Measurements from ENCODE around the gene ATP11C.

ATP11C gene

GRCh38 chrX:139826065-139827044 is 106.5 kb downstream of the ATP11C start:
- Histone ChIP-seq H3K4me2 (no peak overlapping the region), H3K4me1 (ENCODE audit: low read depth, poor library complexity, severe bottlenecking) (peaks cover 9% of the 10 kb centered on the region), H2AFZ (ENCODE audit: low read depth) (no peak overlapping the region), H3K9ac (no peak overlapping the region), H4K20me1 (ENCODE audit: insufficient read depth) (no peaks in the 10 kb centered on the region), H3K79me2 (ENCODE audit: insufficient read depth, low read depth) (no peaks in the 10 kb centered on the region), H3K27ac (no peak overlapping the region), H3K36me3 (ENCODE audit: insufficient read depth) (no peaks in the 10 kb centered on the region), H3K4me3 (IDR thresholded peaks at IDR 0.05; ENCODE audit: insufficient read depth, low read depth, low read length) (no peak overlapping the region), H3K27me3 (ENCODE audit: insufficient read depth, low read depth) (no peaks in the 10 kb centered on the region)
- no peak for TF ChIP-seq CTCF (conservative IDR thresholded peaks at IDR 0.05; ENCODE audit: low read depth, low read length)

- no peak for TF ChIP-seq CTCF (conservative IDR thresholded peaks at IDR 0.05; ENCODE audit: low read depth, low read length)
- H3K9ac ChIP-seq, result no peak overlapping the region
- no peak overlapping the region for H3K4me3 ChIP-seq (IDR thresholded peaks at IDR 0.05; ENCODE audit: insufficient read depth, low read depth, low read length)
- no peaks in the 10 kb centered on the region for H3K27me3 ChIP-seq (ENCODE audit: insufficient read depth, low read depth)
- H3K27ac ChIP-seq, result no peak overlapping the region
- peaks cover 2% of the 10 kb centered on the region for H3K4me1 ChIP-seq (ENCODE audit: low read depth, poor library complexity, severe bottlenecking)
- H3K4me2 ChIP-seq, result no peak overlapping the region
- H2AFZ ChIP-seq (ENCODE audit: low read depth), result no peak overlapping the region
- H3K36me3 ChIP-seq (ENCODE audit: insufficient read depth), result no peaks in the 10 kb centered on the region
- H3K79me2 ChIP-seq (ENCODE audit: insufficient read depth, low read depth), result no peaks in the 10 kb centered on the region
- H4K20me1 ChIP-seq (ENCODE audit: insufficient read depth), result no peaks in the 10 kb centered on the region
Observed at GRCh38 chrX:139825618-139826017, 107.2 kb downstream of the ATP11C start.

GRCh38 chrX:139823806-139824205 is 109.0 kb downstream of the ATP11C start:
- H3K4me2 ChIP-seq, result no peak overlapping the region
- H3K4me1 ChIP-seq (ENCODE audit: low read depth, poor library complexity, severe bottlenecking), result no peaks in the 10 kb centered on the region
- no peak for TF ChIP-seq CTCF (conservative IDR thresholded peaks at IDR 0.05; ENCODE audit: low read depth, low read length)
- no peak overlapping the region for H3K9ac ChIP-seq
- H3K36me3 ChIP-seq (ENCODE audit: insufficient read depth), result no peaks in the 10 kb centered on the region
- no peak overlapping the region for H3K27ac ChIP-seq
- H2AFZ ChIP-seq (ENCODE audit: low read depth), result no peak overlapping the region
- no peaks in the 10 kb centered on the region for H4K20me1 ChIP-seq (ENCODE audit: insufficient read depth)
- H3K27me3 ChIP-seq (ENCODE audit: insufficient read depth, low read depth), result no peaks in the 10 kb centered on the region
- H3K79me2 ChIP-seq (ENCODE audit: insufficient read depth, low read depth), result no peaks in the 10 kb centered on the region
- no peak overlapping the region for H3K4me3 ChIP-seq (IDR thresholded peaks at IDR 0.05; ENCODE audit: insufficient read depth, low read depth, low read length)

GRCh38 chrX:139820358-139820984 is 112.4 kb downstream of the ATP11C start:
- no peak overlapping the region for H3K4me3 ChIP-seq (IDR thresholded peaks at IDR 0.05; ENCODE audit: insufficient read depth, low read depth, low read length)
- no peak overlapping the region for H2AFZ ChIP-seq (ENCODE audit: low read depth)
- H3K36me3 ChIP-seq (ENCODE audit: insufficient read depth), result no peaks in the 10 kb centered on the region
- H3K79me2 ChIP-seq (ENCODE audit: insufficient read depth, low read depth), result no peaks in the 10 kb centered on the region
- no peak overlapping the region for H3K4me2 ChIP-seq
- H3K4me1 ChIP-seq (ENCODE audit: low read depth, poor library complexity, severe bottlenecking), result no peaks in the 10 kb centered on the region
- no peak overlapping the region for H3K9ac ChIP-seq
- H4K20me1 ChIP-seq (ENCODE audit: insufficient read depth), result no peaks in the 10 kb centered on the region
- no peaks in the 10 kb centered on the region for H3K27me3 ChIP-seq (ENCODE audit: insufficient read depth, low read depth)
- no peak for TF ChIP-seq CTCF (conservative IDR thresholded peaks at IDR 0.05; ENCODE audit: low read depth, low read length)
- H3K27ac ChIP-seq, result no peak overlapping the region
